Measurements from ENCODE around the gene CXCL10.
"Not testable (repeated sequence)": the region's sequence is repeated elsewhere in the genome, so short reads cannot be mapped to it uniquely, and the experiment has no call there.

Gene CXCL10

GRCh38 chr4:76010576-76010975, 12.7 kb downstream of the CXCL10 start:
- DNase-seq (ENCODE audit: insufficient read length, low spot score) (no peak), FAIRE-seq (no peak)
- TF ChIP-seq POLR2A (IDR thresholded peaks at IDR 0.05; ENCODE audit: low read depth, low read length): no peak

GRCh38 chr4:76009311-76009710, 14.0 kb downstream of the CXCL10 start:
- FAIRE-seq: no peak
- no peak for TF ChIP-seq POLR2A (IDR thresholded peaks at IDR 0.05; ENCODE audit: low read depth, low read length)
- no peak for DNase-seq (ENCODE audit: insufficient read length, low spot score)

- DNase-seq (ENCODE audit: insufficient read length, low spot score) (no peak), FAIRE-seq (no peak)
- TF ChIP-seq POLR2A (IDR thresholded peaks at IDR 0.05; ENCODE audit: low read depth, low read length): no peak
Measured at GRCh38 chr4:76007089-76007862, 16.0 kb downstream of the CXCL10 start, which contains the start of gene CXCL9. TSS of gene CXCL9 (minus strand) at chr4:76007509. CDS start at chr4:76007449, 60 bp downstream.

GRCh38 chr4:76003620-76004019, 19.7 kb downstream of the CXCL10 start:
- DNase-seq (ENCODE audit: insufficient read length, low spot score) (no peak), FAIRE-seq (no peak)
- TF ChIP-seq POLR2A (IDR thresholded peaks at IDR 0.05; ENCODE audit: low read depth, low read length): no peak

GRCh38 chr4:76003035-76003434, 20.3 kb downstream of the CXCL10 start:
- FAIRE-seq (no peak), DNase-seq (ENCODE audit: insufficient read length, low spot score) (no peak)
- TF ChIP-seq POLR2A (IDR thresholded peaks at IDR 0.05; ENCODE audit: low read depth, low read length): no peak

GRCh38 chr4:76002176-76002575, 21.1 kb downstream of the CXCL10 start:
- no peak for DNase-seq (ENCODE audit: insufficient read length, low spot score)
- no peak for FAIRE-seq
- no peak for TF ChIP-seq POLR2A (IDR thresholded peaks at IDR 0.05; ENCODE audit: low read depth, low read length)

GRCh38 chr4:76001700-76002099, 21.6 kb downstream of the CXCL10 start:
- DNase-seq (ENCODE audit: insufficient read length, low spot score): no peak
- FAIRE-seq: no peak
- TF ChIP-seq POLR2A (IDR thresholded peaks at IDR 0.05; ENCODE audit: low read depth, low read length): no peak

- DNase-seq (ENCODE audit: insufficient read length, low spot score): no peak
- TF ChIP-seq POLR2A (IDR thresholded peaks at IDR 0.05; ENCODE audit: low read depth, low read length): no peak
- FAIRE-seq: no peak
Measured at GRCh38 chr4:76000279-76000678, 23.0 kb downstream of the CXCL10 start.

- not testable (repeated sequence) for DNase-seq (ENCODE audit: insufficient read length, low spot score); FAIRE-seq
Measured at GRCh38 chr4:75998525-75999147, 24.7 kb downstream of the CXCL10 start.

GRCh38 chr4:75997946-75998345, 25.4 kb downstream of the CXCL10 start:
- no peak for TF ChIP-seq POLR2A (IDR thresholded peaks at IDR 0.05; ENCODE audit: low read depth, low read length)
- FAIRE-seq (no peak), DNase-seq (ENCODE audit: insufficient read length, low spot score) (no peak)

GRCh38 chr4:75997081-75997480, 26.2 kb downstream of the CXCL10 start:
- no peak for TF ChIP-seq POLR2A (IDR thresholded peaks at IDR 0.05; ENCODE audit: low read depth, low read length)
- FAIRE-seq: no peak
- no peak for DNase-seq (ENCODE audit: insufficient read length, low spot score)

- no peak for TF ChIP-seq POLR2A (IDR thresholded peaks at IDR 0.05; ENCODE audit: low read depth, low read length)
- no peak for FAIRE-seq
- DNase-seq (ENCODE audit: insufficient read length, low spot score): peak; percentile 4
Measured at GRCh38 chr4:75995727-75996126, 27.6 kb downstream of the CXCL10 start.

GRCh38 chr4:75992462-75992861, 30.8 kb downstream of the CXCL10 start:
- TF ChIP-seq POLR2A (IDR thresholded peaks at IDR 0.05; ENCODE audit: low read depth, low read length): no peak
- FAIRE-seq: no peak

GRCh38 chr4:75989846-75990528, 33.3 kb downstream of the CXCL10 start:
- DNase-seq (ENCODE audit: insufficient read length, low spot score) (no peak), FAIRE-seq (no peak)
- no peak for TF ChIP-seq POLR2A (IDR thresholded peaks at IDR 0.05; ENCODE audit: low read depth, low read length)

More at GRCh38 chr4:75992462-75992861, 30.8 kb downstream of the CXCL10 start:
- DNase-seq (ENCODE audit: insufficient read length, low spot score): no peak
